Activated T-cell treated with anti-CD3 and anti-CD28 coated beads for 24 hours (primary cell): Measurements from ENCODE around the gene CHKB.

Experiments
- DNase-seq: peaks from one replicate; pipeline ENCODE4 v3.0.0-alpha.2; 2020; ENCODE audit warnings: low read depth

The CHKB gene

DNA sequence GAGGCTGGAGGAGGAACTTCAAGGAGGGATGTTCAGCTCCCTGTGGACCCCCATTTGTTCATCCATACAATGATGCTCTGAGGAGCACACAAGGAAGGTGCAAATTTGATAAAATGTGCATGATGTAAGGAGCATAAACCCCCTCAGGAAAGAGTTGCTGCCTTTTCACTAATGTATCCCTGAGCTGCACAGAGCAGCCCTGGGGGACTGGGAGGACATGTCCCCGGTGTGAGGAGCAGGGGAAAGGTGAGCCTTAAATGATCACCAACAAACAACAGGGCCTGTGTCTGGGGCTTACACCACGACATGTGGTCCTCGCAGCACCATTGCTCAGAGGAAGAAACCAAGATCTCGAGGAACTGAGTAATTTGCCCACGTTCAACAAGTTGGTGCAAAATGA, 14.4 kb upstream of the CHKB start:
- DNase-seq, result no peak

DNA sequence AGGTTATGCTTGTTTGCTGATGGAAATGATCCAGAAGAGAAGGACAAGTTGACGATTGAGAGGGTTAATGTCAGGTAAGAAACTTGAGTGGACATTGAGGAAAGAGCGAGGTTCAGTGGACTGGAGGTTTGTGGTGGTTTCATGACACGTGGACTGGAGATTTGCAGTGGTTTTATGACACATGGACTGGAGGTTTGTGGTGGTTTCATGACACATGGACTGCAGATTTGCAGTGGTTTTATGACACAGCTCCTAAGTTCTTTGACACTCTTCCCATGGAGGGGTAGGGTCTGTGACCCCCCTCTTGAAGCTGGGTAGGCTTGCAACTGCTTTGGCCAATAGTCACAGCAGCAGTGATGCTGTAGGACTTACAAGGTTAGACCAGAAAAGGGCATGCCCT, 12.5 kb upstream of the CHKB start:
- no peak for DNase-seq

DNA sequence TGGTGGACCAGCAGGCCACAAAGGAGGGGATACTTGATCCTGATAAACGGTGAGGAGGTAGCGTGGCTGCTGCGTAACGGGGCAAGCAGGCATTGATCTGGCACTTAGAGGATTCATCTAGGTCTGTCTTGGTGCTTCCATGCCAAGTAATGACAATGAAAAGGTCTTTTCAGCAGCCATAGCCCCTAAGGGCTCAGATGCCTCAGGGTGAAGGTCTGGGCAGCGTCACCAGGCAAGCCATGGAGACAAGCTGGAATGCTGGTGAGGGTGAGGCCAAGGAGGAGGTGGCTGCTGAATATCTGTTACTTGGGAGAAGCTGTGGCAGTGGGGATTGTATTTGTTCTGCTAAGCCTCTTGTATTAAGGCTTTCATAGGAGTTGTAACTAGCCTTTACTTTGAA, 4.8 kb upstream of the CHKB start:
- no peak for DNase-seq

DNA sequence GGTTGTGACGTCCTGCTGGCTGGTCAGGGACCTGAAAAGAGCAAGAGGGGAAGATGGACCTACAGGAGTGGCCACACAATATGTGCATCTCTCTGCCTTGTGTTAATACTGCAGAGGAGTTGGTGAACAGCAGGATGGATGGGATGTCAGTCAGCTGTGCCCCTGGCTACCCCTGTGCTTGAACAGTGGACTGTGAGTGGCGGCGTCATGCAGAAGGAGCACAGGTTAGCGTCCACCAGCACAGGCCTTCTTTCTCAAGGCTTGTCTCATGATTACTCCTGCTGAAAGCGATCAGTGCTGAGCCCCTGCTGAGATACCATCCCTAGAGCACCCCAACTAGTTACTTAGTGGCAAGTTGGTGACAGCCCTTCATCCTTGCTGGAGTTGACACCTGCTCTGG, 3.8 kb upstream of the CHKB start:
- no peak for DNase-seq

DNA sequence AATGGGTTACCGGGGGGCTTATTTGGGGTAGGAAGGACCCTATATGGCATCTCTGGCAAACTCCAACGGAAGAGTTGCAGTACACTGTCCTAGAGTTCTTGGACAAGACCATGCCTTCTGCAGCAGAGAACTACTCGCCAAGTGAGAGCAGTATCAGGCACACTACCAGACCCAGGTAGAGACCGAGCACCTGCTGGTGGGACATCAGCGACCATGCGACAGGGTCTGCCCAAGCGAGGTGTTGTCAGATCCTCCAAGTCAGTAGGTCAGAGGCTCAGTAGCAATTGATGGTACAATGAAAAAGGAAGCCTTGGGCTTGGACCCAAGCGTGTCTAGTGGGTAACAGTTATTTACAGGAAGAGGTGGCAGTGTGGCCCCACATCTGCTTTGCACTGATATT, 3.1 kb upstream of the CHKB start:
- no peak for DNase-seq

DNA sequence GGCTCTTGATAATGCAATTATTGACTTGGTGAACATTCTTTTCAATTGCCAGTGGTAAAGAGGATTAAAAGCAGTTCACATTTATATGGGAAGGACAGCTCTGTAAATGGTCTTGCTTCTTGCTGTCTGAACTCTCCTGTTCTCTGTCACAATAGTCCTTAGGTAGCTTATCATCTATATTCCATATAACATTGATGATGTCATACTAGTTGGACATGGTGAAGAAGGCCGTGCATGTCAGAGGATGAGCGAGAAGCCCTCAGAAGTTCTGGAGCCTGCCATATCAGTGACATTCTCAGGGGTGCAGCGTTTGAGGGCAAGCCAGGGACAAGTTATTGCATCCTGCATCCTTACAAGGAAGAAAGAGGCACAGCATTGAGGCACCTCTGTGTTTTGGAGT, 2.6 kb upstream of the CHKB start:
- no peak for DNase-seq

DNA sequence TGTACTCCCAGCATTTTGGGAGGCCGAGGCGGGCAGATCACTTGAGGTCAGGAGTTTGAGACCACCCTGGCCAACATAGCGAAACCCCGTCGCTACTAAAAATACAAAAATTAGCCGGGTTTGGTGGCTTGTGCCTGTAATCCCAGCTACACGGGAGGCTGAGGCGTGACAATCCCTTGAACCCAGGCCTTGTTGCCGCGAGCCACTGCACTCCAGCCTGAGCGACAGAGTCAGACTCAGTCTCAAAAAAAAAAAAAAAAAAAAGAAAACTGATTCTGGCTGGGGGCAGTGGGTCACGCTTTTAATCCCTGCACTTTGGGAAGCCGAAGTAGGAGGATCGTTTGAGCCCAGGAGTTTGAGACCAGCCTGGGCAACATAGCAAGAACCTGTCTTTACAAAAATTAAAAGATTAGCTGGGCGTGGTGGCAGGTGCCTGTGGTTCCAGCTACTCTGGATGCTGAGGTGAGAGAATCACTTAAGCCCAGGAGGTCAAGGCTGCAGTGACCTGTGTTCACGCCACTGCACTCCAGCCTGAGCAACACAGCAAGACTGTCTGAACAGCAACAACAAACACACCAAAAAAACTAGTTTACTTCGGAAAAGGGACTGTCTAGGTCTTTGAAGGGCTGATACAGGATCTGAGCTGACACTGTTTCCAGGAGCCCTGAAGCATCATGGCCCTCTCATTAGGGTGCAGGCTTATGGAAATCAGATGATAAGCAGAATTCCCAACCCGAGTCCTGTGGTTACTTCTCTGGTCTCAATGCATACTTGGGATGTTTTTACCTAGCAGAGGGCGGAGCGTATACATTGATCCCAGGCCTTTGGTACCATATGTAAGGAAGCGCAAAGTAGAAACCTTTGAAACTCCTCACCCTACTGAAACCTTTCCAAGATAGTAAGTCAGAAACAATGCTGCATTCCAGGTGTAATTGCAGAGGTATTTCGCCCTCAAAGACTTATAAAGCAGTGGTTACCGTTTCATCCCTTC, 1.8 kb upstream of the CHKB start:
- no peak for DNase-seq

DNA sequence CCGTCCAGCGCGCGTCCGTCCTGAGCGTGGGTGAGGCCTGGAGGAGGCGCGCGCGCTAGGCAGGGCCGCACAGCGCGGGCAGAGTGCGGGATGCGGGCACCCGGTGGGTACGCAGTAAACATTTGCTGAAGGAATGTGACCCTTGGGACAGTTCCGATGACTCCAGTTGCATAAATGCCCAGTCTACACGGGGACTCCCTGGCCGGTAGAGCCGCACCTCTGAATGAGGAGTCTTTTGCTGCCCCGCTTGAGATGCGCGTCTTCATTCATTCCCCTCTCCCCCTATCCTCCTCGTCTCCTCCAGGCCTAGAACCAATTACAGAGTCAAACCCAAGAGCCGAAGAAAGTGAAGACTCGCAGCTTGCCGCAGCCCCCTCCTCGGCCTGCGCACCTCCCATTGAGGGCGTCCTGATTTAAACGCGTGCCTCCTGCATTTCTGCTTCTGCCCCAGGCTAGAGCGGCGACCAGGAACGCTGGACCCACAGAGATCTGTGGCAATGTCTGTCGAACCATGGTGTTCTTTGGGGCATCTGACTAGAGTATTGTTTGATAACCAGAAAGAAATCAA, 729 bp upstream of the CHKB start:
- no peak for DNase-seq

DNA sequence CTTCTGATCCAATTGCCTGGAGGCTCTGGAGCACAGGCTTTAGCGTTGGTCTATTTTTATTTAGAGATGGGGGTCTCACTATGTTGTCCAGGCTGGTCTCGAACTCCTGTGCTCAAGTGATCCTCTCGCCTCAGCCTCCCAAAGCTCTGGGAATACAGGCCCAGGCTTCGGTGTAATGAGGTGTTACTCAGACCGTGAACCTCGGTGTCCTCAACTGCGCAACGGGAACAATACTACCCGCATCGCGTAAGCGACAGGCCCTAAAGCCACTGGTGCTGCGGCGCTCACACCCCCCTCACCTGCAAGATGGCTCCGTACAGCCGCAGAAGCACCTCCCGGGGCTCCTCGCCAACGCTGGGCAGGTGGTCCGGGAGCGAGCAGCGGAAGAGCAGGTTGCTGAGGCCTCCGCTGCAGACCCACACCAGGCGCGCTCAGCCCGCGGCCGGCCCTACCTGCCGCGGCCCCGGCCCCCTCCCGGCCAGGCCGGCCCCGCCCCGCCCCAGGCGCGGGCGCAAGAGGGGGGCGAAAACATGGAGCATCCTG, 628 bp downstream of the CHKB start:
- no peak for DNase-seq

DNA sequence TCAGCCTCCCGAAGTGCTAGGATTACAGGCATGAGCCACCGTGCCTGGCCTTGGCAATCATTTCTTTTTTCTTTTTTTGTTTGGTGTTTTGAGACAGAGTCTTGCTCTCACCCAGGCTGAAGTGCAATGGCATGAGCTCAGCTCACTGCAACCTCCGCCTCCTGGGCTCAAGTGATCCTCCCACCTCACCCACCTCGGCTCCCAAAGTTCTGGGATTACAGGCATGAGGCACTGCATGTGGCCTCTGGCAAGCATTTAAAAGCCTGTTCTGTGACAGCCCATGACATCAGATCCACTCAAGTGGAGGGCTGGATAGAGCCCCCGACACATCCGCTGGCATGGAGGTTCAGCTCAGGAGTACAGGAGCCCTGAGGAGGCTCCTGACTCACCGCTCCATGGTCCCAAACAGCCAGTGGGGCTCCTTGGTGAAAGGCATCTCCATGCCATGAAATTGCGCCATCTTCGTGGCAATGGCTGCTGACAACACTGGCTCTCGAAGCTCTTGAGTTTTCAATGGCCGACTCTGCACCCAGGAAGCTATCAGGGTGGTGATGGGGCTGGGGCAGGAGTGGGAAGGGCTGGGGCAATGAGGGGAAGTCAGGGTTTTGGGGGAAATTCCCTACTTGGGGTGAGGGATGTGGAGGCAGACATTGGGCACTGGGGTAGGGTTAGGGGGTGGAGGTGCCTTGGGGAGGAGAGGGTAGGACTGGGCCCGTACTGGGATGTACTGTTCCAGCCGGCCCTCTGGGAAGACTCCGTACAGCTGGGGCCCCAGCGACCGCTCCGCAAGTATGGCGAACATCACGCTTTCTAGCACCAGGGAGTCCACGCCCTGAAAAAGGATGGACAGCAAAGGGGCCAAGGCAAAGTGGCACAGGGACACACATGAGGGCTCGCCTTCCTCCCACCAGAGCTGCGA, 1.4 kb downstream of the CHKB start:
- DNase-seq, result no peak

DNA sequence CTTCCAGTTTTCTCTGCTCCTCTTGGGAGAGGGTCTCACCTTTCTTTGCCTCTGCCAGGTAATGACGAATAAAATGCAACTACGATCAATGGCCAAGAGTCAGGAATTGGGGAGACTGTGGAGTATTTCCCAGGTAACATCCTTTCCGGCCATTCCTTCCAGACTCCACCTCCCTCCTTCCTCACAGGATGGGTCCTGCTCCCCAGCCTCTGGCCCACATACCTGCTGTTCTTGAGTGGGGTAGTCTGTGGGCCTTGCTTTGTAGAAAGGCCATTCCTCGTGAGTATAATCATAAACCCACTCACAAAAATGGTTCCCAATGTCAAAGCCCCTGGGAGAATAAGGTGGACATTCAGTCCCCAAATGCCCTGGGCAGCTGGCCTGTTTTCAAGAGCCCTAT, 2.9 kb downstream of the CHKB start:
- no peak for DNase-seq

DNA sequence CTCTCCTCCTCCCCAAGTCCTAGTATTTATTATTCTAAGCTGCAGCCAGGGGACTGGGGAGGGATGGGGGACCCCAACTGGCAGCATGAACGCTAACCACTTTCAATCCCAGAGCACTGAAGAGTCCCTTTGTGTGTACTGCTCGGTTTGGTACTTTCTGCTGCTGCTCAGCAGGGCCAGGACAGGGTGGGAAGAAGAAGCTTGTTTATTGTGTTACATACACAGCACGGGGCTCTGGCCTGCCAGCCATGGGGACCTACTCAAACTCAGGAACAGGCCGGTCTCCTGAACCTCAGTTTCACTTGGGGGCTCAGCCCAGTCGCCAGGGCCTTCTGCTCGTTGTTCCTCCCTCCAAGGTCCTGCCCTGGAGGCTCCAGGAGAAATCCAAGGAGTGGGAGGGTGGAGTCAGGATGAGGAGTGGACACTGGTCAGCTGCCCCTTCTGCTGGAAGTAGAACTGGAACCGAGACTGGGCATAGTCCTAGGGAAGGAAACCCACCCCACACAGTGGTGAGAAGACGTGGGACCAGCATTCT, 3.8 kb downstream of the CHKB start:
- no peak for DNase-seq

DNA sequence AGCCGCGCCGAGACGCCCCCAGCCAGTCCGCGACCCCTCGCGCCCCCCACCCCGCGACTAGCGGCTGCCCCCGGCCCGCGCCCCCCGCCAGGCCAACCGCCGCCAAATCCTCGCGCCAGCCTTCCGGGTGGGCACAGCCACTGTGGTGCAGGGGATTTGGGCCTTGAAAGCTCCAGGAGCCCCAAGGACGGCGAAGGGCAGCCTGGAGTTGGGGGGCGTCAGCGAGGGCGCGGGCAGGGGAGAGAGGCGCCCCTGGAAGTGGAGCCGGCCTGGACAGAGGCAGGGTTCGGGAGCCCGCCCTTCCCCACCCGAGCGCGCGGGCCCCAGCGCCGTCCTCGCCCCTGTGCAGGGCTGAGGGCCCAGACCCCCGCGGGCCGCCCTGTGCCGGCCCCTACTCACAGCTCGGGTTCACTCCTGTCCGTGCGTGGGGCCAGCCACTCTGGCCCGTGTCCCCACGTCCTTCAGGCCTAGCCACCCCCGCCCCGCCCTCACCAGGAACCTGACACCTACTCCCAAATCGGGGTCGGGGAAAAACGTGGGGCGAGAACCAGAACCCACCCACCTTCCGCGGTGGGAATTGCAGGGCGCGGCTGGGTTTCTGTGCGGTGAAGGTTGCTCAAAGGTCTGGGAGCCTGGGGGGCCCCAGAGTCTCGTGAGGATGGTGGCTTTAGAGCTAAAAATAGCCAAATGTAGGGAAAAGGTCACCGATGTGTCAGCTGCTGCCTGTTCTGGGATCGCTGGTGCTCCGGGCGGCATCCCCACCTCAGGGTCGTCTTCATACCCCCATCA, 4.5 kb downstream of the CHKB start, which contains the start of gene CPT1B:
CPT1B (minus strand) TSS at position 441 of the 789 bp plus-strand sequence. CDS start 512 bp downstream, outside the sequence.
- DNase-seq, result no peak

DNA sequence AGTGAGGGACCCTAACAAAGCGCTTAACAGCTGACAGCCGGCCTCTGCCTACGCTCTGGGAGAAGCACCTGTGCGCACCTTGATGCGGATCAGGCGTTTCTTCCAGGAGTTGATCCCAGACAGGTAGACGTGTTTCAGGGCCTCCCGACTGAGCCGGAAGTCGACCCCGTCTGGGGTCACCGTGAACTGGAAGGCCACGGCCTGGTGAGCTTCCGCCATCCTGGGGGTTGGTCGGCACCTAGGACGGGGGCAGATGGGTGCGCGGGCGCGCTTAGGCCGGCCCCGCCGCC, 5.0 kb downstream of the CHKB start:
- no peak for DNase-seq

DNA sequence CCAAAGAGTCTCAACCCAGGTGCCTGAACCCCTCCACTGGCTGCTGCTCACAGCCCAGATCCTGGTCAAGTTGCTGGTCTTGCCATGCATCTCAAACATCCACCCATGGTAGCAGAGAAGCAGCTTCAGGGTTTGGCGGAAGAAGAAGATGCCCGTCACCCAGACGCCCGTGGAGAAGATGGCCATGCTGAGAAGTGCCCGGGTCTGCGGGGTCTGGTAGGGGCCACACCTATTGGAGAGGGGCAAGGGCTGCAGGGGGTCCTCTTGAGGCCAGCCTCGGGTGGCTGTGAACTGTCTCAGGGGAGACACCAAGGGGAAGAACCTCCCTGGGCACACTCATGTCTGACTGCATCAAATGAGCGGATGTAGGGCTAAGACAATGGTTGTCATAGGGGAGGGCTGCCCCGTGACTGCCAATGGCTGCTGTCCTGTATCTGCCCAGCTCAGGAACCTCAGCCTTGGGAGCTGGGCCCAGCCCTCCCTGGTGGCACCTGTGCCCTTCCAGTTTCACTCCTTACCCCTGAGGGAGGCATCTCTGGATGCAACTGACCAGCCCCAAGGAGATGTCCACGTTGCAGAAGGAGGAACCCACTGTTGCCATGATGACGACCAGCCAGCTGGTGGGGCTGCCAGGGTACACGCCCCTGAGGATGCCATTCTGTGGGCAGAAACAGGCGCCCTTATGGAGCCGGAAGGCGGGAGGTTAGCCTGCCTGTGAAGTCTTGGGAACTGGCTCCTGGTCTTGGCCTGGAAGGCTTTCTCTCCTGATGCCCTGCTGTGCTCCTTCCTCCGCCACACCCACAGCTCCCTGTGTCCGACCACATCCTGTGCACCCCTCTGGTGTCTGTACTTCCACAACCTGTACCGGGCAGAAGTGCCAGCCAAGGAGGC, 5.6 kb downstream of the CHKB start:
- no peak for DNase-seq

DNA sequence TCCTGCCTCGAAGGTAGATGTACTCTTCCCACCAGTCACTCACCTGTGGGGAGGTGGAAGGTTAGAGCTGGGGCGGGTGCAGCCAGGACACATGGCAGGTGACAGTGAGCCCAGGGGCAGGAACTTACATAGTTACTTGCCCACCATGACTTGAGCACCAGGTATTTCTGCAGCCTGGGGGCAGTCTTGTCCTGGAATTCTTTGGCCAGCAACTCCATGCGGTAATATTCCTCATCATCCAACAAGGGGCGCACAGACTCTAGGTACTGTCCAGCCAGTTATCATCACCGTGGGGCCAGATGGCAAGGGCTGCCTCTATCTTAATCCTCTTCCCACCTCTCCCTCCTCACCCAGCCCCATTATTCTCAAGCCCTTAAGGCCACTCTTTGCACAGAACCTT, 6.6 kb downstream of the CHKB start:
- DNase-seq, result no peak

DNA sequence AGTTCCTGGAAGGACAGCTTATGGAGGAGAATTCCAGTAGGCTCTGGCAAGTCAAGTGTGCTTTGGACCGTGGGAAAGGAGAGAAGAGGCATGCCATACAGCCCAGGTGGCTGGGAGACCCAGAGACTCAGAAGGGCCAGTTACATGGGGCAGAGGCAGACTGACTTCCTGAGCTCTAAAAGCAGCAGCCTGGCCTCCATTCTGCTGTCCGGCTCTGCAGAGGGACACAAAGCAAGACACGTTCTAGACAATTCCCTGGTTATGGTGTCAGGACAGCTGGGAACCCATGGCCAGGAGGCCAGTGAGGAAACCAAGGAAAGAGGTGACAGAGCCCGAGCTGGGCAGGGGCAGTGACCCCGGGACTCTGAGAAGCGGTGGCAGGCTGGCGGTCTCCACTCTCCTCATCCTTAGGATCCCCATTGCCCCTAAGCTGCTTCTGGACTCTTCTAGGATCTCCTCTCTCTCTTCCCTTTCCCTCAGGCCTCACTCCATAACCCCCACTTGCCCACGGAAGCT, 7.2 kb downstream of the CHKB start:
- no peak for DNase-seq

DNA sequence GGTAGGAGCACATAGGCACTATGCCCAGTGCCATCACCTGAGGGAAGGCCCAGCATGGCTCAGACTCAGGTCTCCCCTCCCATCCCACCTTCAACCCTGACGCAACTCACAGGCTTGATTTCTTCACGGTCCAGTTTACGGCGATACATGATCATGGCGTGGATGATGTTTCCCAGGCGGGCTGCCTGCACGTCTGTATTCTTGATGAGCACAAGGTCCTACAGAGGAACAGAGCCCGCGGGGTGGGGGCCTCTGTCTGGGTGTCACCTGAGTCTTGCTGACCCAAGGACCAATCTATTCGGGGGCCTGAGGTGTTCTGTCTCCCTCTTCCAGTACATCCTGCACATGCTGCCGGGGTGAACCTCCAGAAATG, 8.3 kb downstream of the CHKB start:
- DNase-seq, result no peak

DNA sequence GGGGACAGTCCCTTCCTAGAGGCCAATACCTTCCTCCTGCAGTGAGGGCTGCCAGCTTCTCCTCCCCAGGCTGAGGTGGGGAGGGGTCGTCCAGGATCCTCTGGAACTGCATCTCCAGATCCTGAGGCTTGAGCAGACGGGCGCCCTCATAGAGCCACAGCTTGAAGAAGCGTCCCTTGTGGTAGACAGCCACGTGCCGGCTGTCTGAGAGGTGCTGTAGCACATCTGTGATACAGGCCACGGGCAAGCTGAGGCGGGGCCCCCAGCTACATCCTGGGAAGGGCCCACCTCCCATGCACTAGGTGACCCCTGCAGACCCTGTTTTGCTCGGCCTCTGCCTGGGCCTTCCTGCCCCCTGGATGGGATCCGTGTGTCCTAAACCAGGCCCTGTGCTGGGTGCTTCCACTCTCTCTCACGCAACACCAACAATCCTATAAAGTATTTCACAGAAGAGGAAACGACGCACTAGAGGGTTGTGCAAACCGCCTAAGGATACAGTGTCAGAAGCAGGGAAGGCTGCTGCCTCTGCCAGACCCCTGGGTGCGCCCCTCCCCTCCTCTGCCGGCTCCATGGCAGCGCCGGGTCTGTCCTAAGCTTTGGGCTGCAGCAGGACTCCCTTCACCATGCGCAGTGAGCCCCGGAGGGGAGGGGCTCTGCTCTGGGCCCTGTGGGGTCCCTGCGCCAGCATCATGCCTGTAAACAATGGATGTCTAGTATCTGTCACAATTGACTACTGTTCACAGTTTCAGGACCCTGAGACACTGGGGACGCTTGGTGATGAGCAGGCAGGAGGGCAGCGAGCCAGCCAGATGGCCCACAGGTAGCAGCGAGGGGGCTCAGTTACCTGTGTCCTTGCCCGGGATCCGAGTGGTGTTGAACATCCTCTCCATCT, 8.9 kb downstream of the CHKB start:
- no peak for DNase-seq
